Esophagus squamous epithelium (tissue), 5 donors: Measurements from ENCODE around the gene SKOR1. TPM values are rescaled to one million over a fixed set of nuclear protein-coding genes. Genes with fewer than 3 reads are reported as not detected.

Experiments
- DNase-seq: peaks from one replicate; lab custom pipeline; 2025; lab: John Stamatoyannopoulos, UW
- H3K27ac ChIP-seq, 4 donors: fragments of 200-600 bp; sonication (generic); one replicate each; pipeline ENCODE4 v1.5.1; 2016 to 2019; ENCODE audit warnings: mild to moderate bottlenecking in 1 of 4
- H3K27me3 ChIP-seq, 4 donors: fragments of 200-600 bp; sonication (generic); 1 replicate in 3 of 4; 2 replicates in 1 of 4; pipeline versions ENCODE4 v1.5.1 to v1.6.0; 2017 to 2021; ENCODE audit warnings: antibody characterized with exemption in 1 of 4
- H3K36me3 ChIP-seq, 3 donors: fragments of 200-600 bp; sonication (generic); one replicate each; pipeline ENCODE4 v1.5.1; 2016 to 2019
- H3K4me1 ChIP-seq, 3 donors: fragments of 200-600 bp; sonication (generic); one replicate each; pipeline ENCODE4 v1.5.1; 2017 to 2019
- H3K4me3 ChIP-seq, 4 donors: fragments of 200-600 bp; sonication (generic); 1 replicate in 3 of 4; 2 replicates in 1 of 4; pipeline ENCODE4 v1.5.1; 2016 to 2019; ENCODE audit warnings: mild to moderate bottlenecking in 2 of 4, moderate library complexity in 1 of 4
- H3K9me3 ChIP-seq, 3 donors: fragments of 200-600 bp; sonication (generic); one replicate each; pipeline ENCODE4 v1.5.1; 2016 to 2019
- CTCF ChIP-seq, 6 experiments: fragments of 450-650 bp in 4 of 6; fragments of 200-600 bp in 2 of 6; sonication (generic) in 2 of 6; IDR thresholded peaks; one replicate each; pipeline ENCODE4 v1.5.1; 2016 to 2019; ENCODE audit warnings: antibody characterized with exemption in 6 of 6, mild to moderate bottlenecking in 4 of 6, moderate library complexity in 4 of 6
- POLR2A ChIP-seq, 4 donors: fragments of 450-650 bp; IDR thresholded peaks; one replicate each; pipeline ENCODE4 v1.6.1; 2017; ENCODE audit warnings: antibody characterized with exemption in 4 of 4, mild to moderate bottlenecking in 4 of 4, moderate library complexity in 3 of 4
- WGBS, 2 donors: methylation state at CpG; one replicate each; pipeline ENCODE4 v1.1.5; 2018; 5-methylcytosine and 5-hydroxymethylcytosine counted together
- intact Hi-C: fragments of 100-400 bp; cut with DNase I; formaldehyde crosslinking; loops from one replicate; pipeline ENCODE4 v1.15.0; 2022
- small RNA-seq, 4 donors: library from RNA; depleted of rRNA; stranded (forward); fragments of <200 nt; gene quantifications; one replicate each; pipeline ENCODE3, GENCODE V24; 2016
- total RNA-seq, 4 donors: library from RNA; depleted of rRNA; stranded (reverse); fragments of >200 nt; gene quantifications; one replicate each; pipeline ENCODE4 v1.1.0, GENCODE V29; 2016
- donor health status: DM: yes; HTN: yes; CAD: no.

Gene SKOR1
- total RNA-seq, 4 donors from 2014 or later = 0.09 to 0.76 (median 0.28) TPM

GRCh38 chr15:67883234-67883773 lies 58.0 kb downstream of the SKOR1 start:
- 76 to 77% methylated on average over 8 to 9 of the region's 10 CpGs for WGBS, 2 donors
- Histone ChIP-seq H3K27me3 (no peaks in the 10 kb centered on the region), H3K9me3 (no peaks in the 10 kb centered on the region), H3K4me1 (peaks cover 4 to 37% (median 12%) of the 10 kb centered on the region in 3 donors), H3K4me3 (no peak overlapping the region), H3K27ac (peak overlapping the region in 2 of 4 donors; percentile 79 to 83), H3K36me3 (no peaks in the 10 kb centered on the region)
- DNase-seq = no peak
- intact Hi-C loops = no loop called here
- TF ChIP-seq CTCF (IDR thresholded peaks at IDR 0.05) (no peak), POLR2A (IDR thresholded peaks at IDR 0.05) (no peak)

- intact Hi-C loops = no loop called here
- Histone ChIP-seq H3K4me3 (peak overlapping the region in 3 of 4 donors; percentile 38 to 69 (median 53)), H3K36me3 (no peaks in the 10 kb centered on the region), H3K9me3 (no peaks in the 10 kb centered on the region), H3K27me3 (no peaks in the 10 kb centered on the region), H3K27ac (peak overlapping the region; percentile 69 to 84 (median 81)), H3K4me1 (peaks cover 4 to 37% (median 12%) of the 10 kb centered on the region in 3 donors)
- 71 to 73% methylated on average over 6 of the region's 6 CpGs for WGBS, 2 donors
- TF ChIP-seq POLR2A (IDR thresholded peaks at IDR 0.05) = no peak
- TF ChIP-seq CTCF (IDR thresholded peaks at IDR 0.05) = no peak
- no peak for DNase-seq
Measured at GRCh38 chr15:67884009-67884408, 58.7 kb downstream of the SKOR1 start.

Small RNAs within 50 kb of the gene (small RNA-seq; reads per million reads assigned to genes)
- 0 to 0.09 (median 0) reads per million in 4 donors for gene RNU6-1

Other genes with a start within 250 kb of the SKOR1 start
- gene RNU6-1, start 14.5 kb downstream of the SKOR1 start, total RNA-seq = not detected
- gene PIAS1, start 228.8 kb downstream of the SKOR1 start, total RNA-seq = 10 to 100 TPM; 19.9 to 69.2 (median 26.6) TPM